K562 (cell line): ENCODE results near the gene RFC2. TPM values are rescaled to one million over a fixed set of nuclear protein-coding genes. Genes with fewer than 3 reads are reported as not detected.

Experiments
- DEAF1 ChIP-seq: fragments of 450-650 bp; formaldehyde crosslinking; IDR thresholded peaks from 2 replicates; pipeline ENCODE4 v1.4.0; 2020; ENCODE audit warnings: mild to moderate bottlenecking, moderate library complexity
- ESRRB ChIP-seq: fragments of 250-450 bp; sonication (Bioruptor Pico); IDR thresholded peaks from 2 replicates; pipeline ENCODE4 v1.5.0; 2020; ENCODE audit warnings: mild to moderate bottlenecking, moderate library complexity, borderline replicate concordance
- HMG20B ChIP-seq: fragments of 250-450 bp; sonication (Bioruptor Pico); IDR thresholded peaks from 2 replicates; pipeline ENCODE4 v1.5.0; 2021; ENCODE audit warnings: mild to moderate bottlenecking
- MYBL2 ChIP-seq, 2 experiments: fragments of 450-650 bp in 1 of 2; sonication (generic) in 1 of 2; formaldehyde crosslinking in 1 of 2; IDR thresholded peaks; 2 replicates each; pipeline versions ENCODE4 v1.6.1 to v1.8.1; 2017 to 2022; ENCODE audit warnings: borderline replicate concordance in 1 of 2, inconsistent platforms in 1 of 2, low read depth in 1 of 2, mild to moderate bottlenecking in 1 of 2, missing genetic modification reagents in 1 of 2, moderate library complexity in 1 of 2
- SIX5 ChIP-seq, 2 experiments: IDR thresholded peaks; 2 replicates each; pipeline ENCODE4 v1.6.1; 2011; ENCODE audit warnings: low read length in 2 of 2, borderline replicate concordance in 1 of 2, low read depth in 1 of 2, mild to moderate bottlenecking in 1 of 2, moderate library complexity in 1 of 2; ENCODE audit not compliant: insufficient read depth in 1 of 2
- SP2 ChIP-seq: IDR thresholded peaks from 2 replicates; pipeline ENCODE4 v1.6.1; 2011; ENCODE audit warnings: mild to moderate bottlenecking, low read depth, low read length, moderate library complexity; ENCODE audit not compliant: poor library complexity, severe bottlenecking; ENCODE audit errors: extremely low read depth
- TFAP4 ChIP-seq: sonication (generic); formaldehyde crosslinking; IDR thresholded peaks from 2 replicates; pipeline ENCODE4 v1.8.0; 2022; ENCODE audit warnings: missing genetic modification reagents, mild to moderate bottlenecking, moderate library complexity, borderline replicate concordance
- ZNF280A ChIP-seq: fragments of 450-650 bp; IDR thresholded peaks from 2 replicates; pipeline ENCODE4 v1.6.1; 2018; ENCODE audit warnings: mild to moderate bottlenecking, low read depth; ENCODE audit not compliant: partially characterized antibody
- ZNF407 ChIP-seq: fragments of 450-650 bp; IDR thresholded peaks from 2 replicates; pipeline ENCODE4 v1.6.1; 2016; ENCODE audit warnings: low read depth
- ZNF695 ChIP-seq: fragments of 450-650 bp; formaldehyde crosslinking; IDR thresholded peaks from 2 replicates; pipeline ENCODE4 v1.4.0; 2020; ENCODE audit warnings: mild to moderate bottlenecking, moderate library complexity
- polyA plus RNA-seq, 8 experiments: library from polyadenylated mRNA; depleted of rRNA in 4 of 8; stranded (reverse) in 5 of 8; unstranded in 3 of 8; fragments of >200 nt; fragmentation: Nextera tagmentation in 2 of 8; fragmentation: Illumina TruSeq in 1 of 8; extraction: Ambion mirVana in 2 of 8; extraction: Trizol in 1 of 8; gene quantifications; 2 replicates each; pipeline versions ENCODE4 v1.2.1 to v1.2.3, GENCODE V29; 2011 to 2014; ENCODE audit warnings: inconsistent platforms in 1 of 8, missing spikeins in 1 of 8
- total RNA-seq, 7 experiments: library from RNA; depleted of rRNA in 6 of 7; stranded (reverse); fragments of >200 nt in 6 of 7; fragmentation: Illumina TruSeq in 2 of 7; extraction: Trizol in 2 of 7; gene quantifications; 2 replicates each; pipeline versions ENCODE4 v1.2.1 to v1.2.3, GENCODE V29; 2011 to 2021; ENCODE audit warnings: low replicate concordance in 1 of 7

Gene RFC2
- total and polyA plus RNA-seq, 9 of the 15 experiments (the other 6 are each of a cell fraction or from before 2014, with no cell fraction given): 32.5 to 161 (median 102) TPM

- TF ChIP-seq ZNF407 (no peak), ZNF695 (no peak), HMG20B (CRISPR knock-in tag) (no peak), SIX5 (IDR thresholded peaks at IDR 0.05; ENCODE audit: borderline replicate concordance in 1 of 2, insufficient read depth in 1 of 2, low read depth in 1 of 2, low read length in 2 of 2) (no peak), SP2 (no peak), MYBL2 (IDR thresholded peaks at IDR 0.05; ENCODE audit: low read depth) (no peak), MYBL2 (CRISPR knock-in tag; IDR thresholded peaks at IDR 0.05; ENCODE audit: borderline replicate concordance) (no peak), DEAF1 (CRISPR knock-in tag) (no peak), ESRRB (no peak), TFAP4 (CRISPR knock-in tag) (peak; percentile 81), ZNF280A (no peak)
Measured at GRCh38 chr7:74233655-74234285, 20.4 kb downstream of the RFC2 start (continued).
